Measurements from ENCODE around the gene HAPLN2.

- TF ChIP-seq CTCF (IDR thresholded peaks at IDR 0.05) (peak; percentile 85 to 99 (median 93)), POLR2A (IDR thresholded peaks at IDR 0.05) (no peak)
Measured at GRCh38 chr1:156583821-156584622, 35.2 kb upstream of the HAPLN2 start.

All from esophagus squamous epithelium (tissue), 4 donors.